ENCODE data around the gene PARVB. TPM values are rescaled to one million over a fixed set of nuclear protein-coding genes. Genes with fewer than 3 reads are reported as not detected.

Gene PARVB
- total and polyA plus RNA-seq, 7 experiments from 2014 or later: 0.18 to 51.2 (median 4.2) TPM

GRCh38 chr22:44028091-44028490 is 4.0 kb downstream of the PARVB start:
- no peak overlapping the region for H3K27ac ChIP-seq (ENCODE audit: low read depth, low read length)
- CTCF ChIA-PET: no interaction called here
- H3K4me3 ChIP-seq (ENCODE audit: low read length): no peak overlapping the region
- DNase-seq: no peak
- peak overlapping the region in 1 of 10 donors; percentile 79 for H3K4me3 Mint-ChIP-seq
- H3K27me3 ChIP-seq (ENCODE audit: control insufficient read depth in 2 of 2, insufficient read depth in 2 of 2, low read length in 2 of 2): no peaks in the 10 kb centered on the region
- peaks cover 0 to 8% (median 0%) of the 10 kb centered on the region in 5 donors for H3K36me3 Mint-ChIP-seq
- no peaks in the 10 kb centered on the region for H3K36me3 ChIP-seq (ENCODE audit: control insufficient read depth in 2 of 3, insufficient read depth in 3 of 3, low read length in 3 of 3)
- H3K27ac Mint-ChIP-seq: peak overlapping the region in 2 of 9 donors; percentile 1 to 52
- no peak for ATAC-seq
- H3K27me3 Mint-ChIP-seq: peaks cover 0 to 32% (median 27%) of the 10 kb centered on the region in 5 donors
- POLR2A ChIA-PET: interaction anchor here (0.6 kb wide), 1 partner anchor 50 kb away, joined by 3 read pairs; no protein-coding TSS in a partner anchor
- H3K9me3 Mint-ChIP-seq: no peaks in the 10 kb centered on the region
- peaks cover 15 to 24% of the 10 kb centered on the region in 2 donors for H3K4me1 ChIP-seq (ENCODE audit: control insufficient read depth in 2 of 2, insufficient read depth in 2 of 2, low read length in 2 of 2)
- peaks cover 28 to 66% (median 41%) of the 10 kb centered on the region in 7 donors for H3K4me1 Mint-ChIP-seq
- H3K9me3 ChIP-seq (ENCODE audit: control insufficient read depth in 2 of 3, low read length in 3 of 3): no peaks in the 10 kb centered on the region
- intact Hi-C loops (cut with micrococcal nuclease): loop anchor here in 1 of 2 donors (5.0 kb wide), 1 partner anchor 154 kb away; the partner anchor contains the start of gene PARVG

DNA sequence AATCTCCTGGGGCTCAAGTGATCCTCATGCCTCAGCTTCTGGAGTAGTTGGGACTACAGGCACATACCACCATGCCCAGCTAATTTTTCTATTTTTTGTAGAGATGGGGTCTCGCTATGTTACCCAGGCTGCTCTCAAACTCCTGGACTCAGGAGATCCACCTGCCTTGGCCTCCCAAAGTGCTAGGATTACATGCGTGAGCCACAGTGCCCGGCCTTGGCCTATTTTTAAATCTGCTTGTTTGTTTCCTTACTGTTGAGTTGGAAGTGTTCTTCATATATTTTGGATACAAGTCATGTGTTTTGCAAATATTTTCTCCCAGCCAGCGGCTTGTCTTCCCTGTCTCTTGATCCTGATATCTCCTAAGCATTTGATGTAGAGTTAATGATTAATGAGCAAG is 5.0 kb downstream of the PARVB start:
- Histone ChIP-seq H3K27me3 (ENCODE audit: control insufficient read depth in 2 of 2, insufficient read depth in 2 of 2, low read length in 2 of 2) (no peaks in the 10 kb centered on the region), H3K4me3 (ENCODE audit: low read length) (no peak overlapping the region), H3K4me1 (ENCODE audit: control insufficient read depth in 2 of 2, insufficient read depth in 2 of 2, low read length in 2 of 2) (peaks cover 15 to 21% of the 10 kb centered on the region in 2 donors), H3K27ac (ENCODE audit: low read depth, low read length) (no peak overlapping the region), H3K9me3 (ENCODE audit: control insufficient read depth in 2 of 3, low read length in 3 of 3) (no peaks in the 10 kb centered on the region), H3K36me3 (ENCODE audit: control insufficient read depth in 2 of 3, insufficient read depth in 3 of 3, low read length in 3 of 3) (no peaks in the 10 kb centered on the region)
- ChIA-PET POLR2A (no interaction called here), CTCF (no interaction called here)
- intact Hi-C loops (cut with micrococcal nuclease): loop anchor here in 1 of 2 donors (5.0 kb wide), 1 partner anchor 153 kb away; the partner anchor contains the start of gene PARVG
- no peak for DNase-seq
- Mint-ChIP-seq H3K27ac (peak overlapping the region in 2 of 9 donors; percentile 26 to 54), H3K27me3 (peaks cover 0 to 32% (median 27%) of the 10 kb centered on the region in 5 donors), H3K4me1 (peaks cover 28 to 61% (median 41%) of the 10 kb centered on the region in 7 donors), H3K4me3 (no peak overlapping the region), H3K36me3 (peaks cover 0 to 5% (median 0%) of the 10 kb centered on the region in 5 donors), H3K9me3 (no peaks in the 10 kb centered on the region)
- ATAC-seq: no peak

DNA sequence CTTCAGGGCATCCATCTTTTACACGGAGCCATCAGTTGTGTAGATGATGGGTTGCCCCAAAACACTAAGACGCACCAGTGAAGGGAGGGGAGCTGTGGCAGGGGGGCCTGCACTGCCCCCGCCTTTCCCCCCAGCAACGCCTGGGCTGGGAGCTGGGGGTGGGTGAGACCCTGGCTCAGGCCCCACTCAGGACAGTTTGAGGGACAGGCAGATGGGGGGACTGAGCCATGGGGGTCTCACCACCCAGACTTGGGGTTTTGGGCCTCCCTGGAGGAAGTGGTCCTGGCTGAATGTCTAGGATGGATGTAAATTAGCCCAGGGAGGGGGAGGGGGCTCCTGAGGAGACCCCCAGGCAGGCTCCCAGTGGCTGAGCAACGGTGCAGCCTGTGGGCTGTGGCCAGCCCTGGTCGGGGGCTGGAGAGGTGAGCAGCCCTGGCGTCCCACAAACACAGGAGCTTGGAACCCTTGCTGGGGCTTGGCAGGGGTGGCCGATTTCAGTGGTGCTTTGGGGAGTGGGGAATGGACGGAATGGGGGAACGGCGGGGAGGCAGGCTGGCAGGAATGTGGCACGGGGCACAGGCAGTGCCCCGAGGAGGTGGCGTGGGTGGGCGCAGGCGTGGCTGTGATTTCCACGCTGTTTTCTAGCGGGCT is 6.1 kb downstream of the PARVB start:
- H3K27me3 Mint-ChIP-seq: peaks cover 0 to 28% (median 24%) of the 10 kb centered on the region in 5 donors
- H3K27me3 ChIP-seq (ENCODE audit: control insufficient read depth in 2 of 2, insufficient read depth in 2 of 2, low read length in 2 of 2): no peaks in the 10 kb centered on the region
- H3K4me1 ChIP-seq (ENCODE audit: control insufficient read depth in 2 of 2, insufficient read depth in 2 of 2, low read length in 2 of 2): peaks cover 15 to 17% of the 10 kb centered on the region in 2 donors
- peaks cover 0 to 5% (median 0%) of the 10 kb centered on the region in 5 donors for H3K36me3 Mint-ChIP-seq
- no peaks in the 10 kb centered on the region for H3K9me3 Mint-ChIP-seq
- ATAC-seq (no peak), DNase-seq (no peak)
- H3K27ac Mint-ChIP-seq: peak overlapping the region in 2 of 9 donors; percentile 33 to 37
- no peaks in the 10 kb centered on the region for H3K36me3 ChIP-seq (ENCODE audit: control insufficient read depth in 2 of 3, insufficient read depth in 3 of 3, low read length in 3 of 3)
- no peak overlapping the region for H3K27ac ChIP-seq (ENCODE audit: low read depth, low read length)
- H3K4me1 Mint-ChIP-seq: peaks cover 23 to 58% (median 37%) of the 10 kb centered on the region in 7 donors
- ChIA-PET POLR2A (no interaction called here), CTCF (no interaction called here)
- intact Hi-C loops (cut with micrococcal nuclease): no loop called here
- no peak overlapping the region for H3K4me3 Mint-ChIP-seq
- no peaks in the 10 kb centered on the region for H3K9me3 ChIP-seq (ENCODE audit: control insufficient read depth in 2 of 3, low read length in 3 of 3)
- H3K4me3 ChIP-seq (ENCODE audit: low read length): no peak overlapping the region

GRCh38 chr22:44030702-44031082 is 6.6 kb downstream of the PARVB start:
- Histone ChIP-seq H3K27ac (ENCODE audit: low read depth, low read length) (no peak overlapping the region), H3K9me3 (ENCODE audit: control insufficient read depth in 2 of 3, low read length in 3 of 3) (no peaks in the 10 kb centered on the region), H3K4me1 (ENCODE audit: control insufficient read depth in 2 of 2, insufficient read depth in 2 of 2, low read length in 2 of 2) (peaks cover 12 to 15% of the 10 kb centered on the region in 2 donors), H3K27me3 (ENCODE audit: control insufficient read depth in 2 of 2, insufficient read depth in 2 of 2, low read length in 2 of 2) (no peaks in the 10 kb centered on the region), H3K4me3 (ENCODE audit: low read length) (no peak overlapping the region), H3K36me3 (ENCODE audit: control insufficient read depth in 2 of 3, insufficient read depth in 3 of 3, low read length in 3 of 3) (no peaks in the 10 kb centered on the region)
- Mint-ChIP-seq H3K4me1 (peaks cover 19 to 53% (median 32%) of the 10 kb centered on the region in 7 donors), H3K27ac (peak overlapping the region in 3 of 9 donors; percentile 33 to 65 (median 37)), H3K4me3 (peak overlapping the region in 2 of 10 donors; percentile 34 to 65), H3K27me3 (peaks cover 0 to 23% (median 21%) of the 10 kb centered on the region in 5 donors), H3K36me3 (peaks cover 0 to 5% (median 0%) of the 10 kb centered on the region in 5 donors), H3K9me3 (no peaks in the 10 kb centered on the region)
- ChIA-PET POLR2A (no interaction called here), CTCF (no interaction called here)
- DNase-seq (no peak), ATAC-seq (no peak)
- intact Hi-C loops (cut with micrococcal nuclease): no loop called here

- peaks cover 9 to 15% of the 10 kb centered on the region in 2 donors for H3K4me1 ChIP-seq (ENCODE audit: control insufficient read depth in 2 of 2, insufficient read depth in 2 of 2, low read length in 2 of 2)
- Mint-ChIP-seq H3K9me3 (no peaks in the 10 kb centered on the region), H3K27ac (peak overlapping the region in 5 of 9 donors; percentile 12 to 71 (median 65)), H3K4me1 (peaks cover 13 to 46% (median 25%) of the 10 kb centered on the region in 7 donors), H3K27me3 (peaks cover 0 to 18% (median 14%) of the 10 kb centered on the region in 5 donors), H3K4me3 (peak overlapping the region; percentile 3 to 68 (median 43)), H3K36me3 (peaks cover 0 to 5% (median 0%) of the 10 kb centered on the region in 5 donors)
- no peak for ATAC-seq
- CTCF ChIA-PET: no interaction called here
- no peak overlapping the region for H3K27ac ChIP-seq (ENCODE audit: low read depth, low read length)
- no peaks in the 10 kb centered on the region for H3K36me3 ChIP-seq (ENCODE audit: control insufficient read depth in 2 of 3, insufficient read depth in 3 of 3, low read length in 3 of 3)
- no peak overlapping the region for H3K4me3 ChIP-seq (ENCODE audit: low read length)
- POLR2A ChIA-PET: no interaction called here
- H3K27me3 ChIP-seq (ENCODE audit: control insufficient read depth in 2 of 2, insufficient read depth in 2 of 2, low read length in 2 of 2): no peaks in the 10 kb centered on the region
- no peaks in the 10 kb centered on the region for H3K9me3 ChIP-seq (ENCODE audit: control insufficient read depth in 2 of 3, low read length in 3 of 3)
- intact Hi-C loops (cut with micrococcal nuclease): no loop called here
- DNase-seq: no peak
Observed at GRCh38 chr22:44031158-44031952, 7.3 kb downstream of the PARVB start.

GRCh38 chr22:44032126-44032730 is 8.1 kb downstream of the PARVB start:
- Mint-ChIP-seq H3K27ac (peak overlapping the region in 2 of 9 donors; percentile 9 to 69), H3K9me3 (no peaks in the 10 kb centered on the region), H3K4me3 (no peak overlapping the region), H3K36me3 (peaks cover 0 to 1% (median 0%) of the 10 kb centered on the region in 5 donors), H3K27me3 (peaks cover 0 to 10% (median 6%) of the 10 kb centered on the region in 5 donors), H3K4me1 (peaks cover 5 to 37% (median 17%) of the 10 kb centered on the region in 7 donors)
- intact Hi-C loops (cut with micrococcal nuclease): no loop called here
- peaks cover 3 to 13% of the 10 kb centered on the region in 2 donors for H3K4me1 ChIP-seq (ENCODE audit: control insufficient read depth in 2 of 2, insufficient read depth in 2 of 2, low read length in 2 of 2)
- CTCF ChIA-PET: no interaction called here
- H3K27me3 ChIP-seq (ENCODE audit: control insufficient read depth in 2 of 2, insufficient read depth in 2 of 2, low read length in 2 of 2): no peaks in the 10 kb centered on the region
- no peak overlapping the region for H3K27ac ChIP-seq (ENCODE audit: low read depth, low read length)
- H3K36me3 ChIP-seq (ENCODE audit: control insufficient read depth in 2 of 3, insufficient read depth in 3 of 3, low read length in 3 of 3): no peaks in the 10 kb centered on the region
- POLR2A ChIA-PET: no interaction called here
- no peaks in the 10 kb centered on the region for H3K9me3 ChIP-seq (ENCODE audit: control insufficient read depth in 2 of 3, low read length in 3 of 3)
- DNase-seq: no peak
- no peak overlapping the region for H3K4me3 ChIP-seq (ENCODE audit: low read length)
- ATAC-seq: no peak

Data from naive thymus-derived CD4-positive, alpha-beta T cell (primary cell).